ENCODE data around the gene PIGL.
"Not testable (repeated sequence)": the region's sequence is repeated elsewhere in the genome, so short reads cannot be mapped to it uniquely, and the experiment has no call there.

The PIGL gene

GRCh38 chr17:16211590-16211989 is 5.4 kb upstream of the PIGL start:
- in situ Hi-C loops (cut with MboI; ENCODE audit: low sequenced_read_pairs, unreplicated experiment) = no loop called here
- DNase-seq (ENCODE audit: low spot score) = no peak
- no peak for TF ChIP-seq CTCF (IDR thresholded peaks at IDR 0.05; ENCODE audit: borderline replicate concordance, control extremely low read depth, extremely low read depth, insufficient read depth, missing control alignments)

GRCh38 chr17:16212793-16213192 is 4.2 kb upstream of the PIGL start:
- DNase-seq (ENCODE audit: low spot score) = no peak
- in situ Hi-C loops (cut with MboI; ENCODE audit: low sequenced_read_pairs, unreplicated experiment) = no loop called here
- no peak for TF ChIP-seq CTCF (IDR thresholded peaks at IDR 0.05; ENCODE audit: borderline replicate concordance, control extremely low read depth, extremely low read depth, insufficient read depth, missing control alignments)

GRCh38 chr17:16214190-16215001 is 2.6 kb upstream of the PIGL start:
- DNase-seq (ENCODE audit: low spot score) = no peak
- in situ Hi-C loops (cut with MboI; ENCODE audit: low sequenced_read_pairs, unreplicated experiment) = no loop called here
- TF ChIP-seq CTCF (IDR thresholded peaks at IDR 0.05; ENCODE audit: borderline replicate concordance, control extremely low read depth, extremely low read depth, insufficient read depth, missing control alignments) = no peak

- in situ Hi-C loops (cut with MboI; ENCODE audit: low sequenced_read_pairs, unreplicated experiment) = no loop called here
- peak; percentile 62 for DNase-seq (ENCODE audit: low spot score)
- TF ChIP-seq CTCF (IDR thresholded peaks at IDR 0.05; ENCODE audit: borderline replicate concordance, control extremely low read depth, extremely low read depth, insufficient read depth, missing control alignments) = no peak
These were observed 2.1 kb upstream of the PIGL start for GRCh38 chr17:16215002-16215272.

- in situ Hi-C loops (cut with MboI; ENCODE audit: low sequenced_read_pairs, unreplicated experiment) = no loop called here
- TF ChIP-seq CTCF (IDR thresholded peaks at IDR 0.05; ENCODE audit: borderline replicate concordance, control extremely low read depth, extremely low read depth, insufficient read depth, missing control alignments) = no peak
- DNase-seq (ENCODE audit: low spot score) = peak; percentile 91
These were observed 1.6 kb upstream of the PIGL start, which contains the start of gene NCOR1 for GRCh38 chr17:16215273-16215964. Gene NCOR1, minus strand, starts transcription at chr17:16215534. Its CDS starts 20,965 bp downstream, at chr17:16194569.

- TF ChIP-seq CTCF (IDR thresholded peaks at IDR 0.05; ENCODE audit: borderline replicate concordance, control extremely low read depth, extremely low read depth, insufficient read depth, missing control alignments) = no peak
- in situ Hi-C loops (cut with MboI; ENCODE audit: low sequenced_read_pairs, unreplicated experiment) = no loop called here
- peak; percentile 53 for DNase-seq (ENCODE audit: low spot score)
These were observed 1.1 kb upstream of the PIGL start for GRCh38 chr17:16215965-16216316.

- in situ Hi-C loops (cut with MboI; ENCODE audit: low sequenced_read_pairs, unreplicated experiment); DNase-seq (ENCODE audit: low spot score): not testable (repeated sequence)
These were observed 539 bp upstream of the PIGL start for GRCh38 chr17:16216341-16217001.

All from GM13976 (cell line).